Liver (tissue), 3 donors: Measurements from ENCODE around the gene TMEM179.

Source experiments
- ATF3 ChIP-seq: IDR thresholded peaks from 2 replicates; pipeline ENCODE4 v1.6.1; 2016; ENCODE audit warnings: antibody characterized with exemption
- EGR1 ChIP-seq, 2 donors: IDR thresholded peaks; 2 replicates each; pipeline ENCODE4 v1.6.1; 2016 to 2018; ENCODE audit warnings: antibody characterized with exemption in 2 of 2, low read depth in 2 of 2
- GABPA ChIP-seq, 2 donors: IDR thresholded peaks in 1 of 2; conservative IDR thresholded peaks in 1 of 2; 2 replicates each; pipeline ENCODE4 v1.6.1; 2016; ENCODE audit warnings: antibody characterized with exemption in 2 of 2, mild to moderate bottlenecking in 1 of 2, moderate library complexity in 1 of 2
- HNF4A ChIP-seq, 2 donors: conservative IDR thresholded peaks; 2 replicates each; pipeline ENCODE4 v1.6.1; 2016; ENCODE audit warnings: antibody characterized with exemption in 2 of 2, mild to moderate bottlenecking in 2 of 2
- HNF4G ChIP-seq: IDR thresholded peaks from 2 replicates; pipeline ENCODE4 v1.6.1; 2016; ENCODE audit warnings: antibody characterized with exemption
- JUND ChIP-seq, 2 donors: IDR thresholded peaks; 2 replicates each; pipeline ENCODE4 v1.6.1; 2016; ENCODE audit warnings: antibody characterized with exemption in 2 of 2
- NR2F2 ChIP-seq: IDR thresholded peaks from 2 replicates; pipeline ENCODE4 v1.6.1; 2016; ENCODE audit warnings: antibody characterized with exemption
- RAD21 ChIP-seq, 2 donors: IDR thresholded peaks; 2 replicates each; pipeline ENCODE4 v1.6.1; 2016; ENCODE audit warnings: antibody characterized with exemption in 2 of 2, mild to moderate bottlenecking in 2 of 2
- REST ChIP-seq: IDR thresholded peaks from 2 replicates; pipeline ENCODE4 v1.6.1; 2016; ENCODE audit warnings: antibody characterized with exemption, mild to moderate bottlenecking
- SP1 ChIP-seq: IDR thresholded peaks from 2 replicates; pipeline ENCODE4 v1.6.1; 2018; ENCODE audit warnings: antibody characterized with exemption, mild to moderate bottlenecking
- TAF1 ChIP-seq: conservative IDR thresholded peaks from 2 replicates; pipeline ENCODE4 v1.6.1; 2016; ENCODE audit warnings: antibody characterized with exemption, mild to moderate bottlenecking
- YY1 ChIP-seq: IDR thresholded peaks from 2 replicates; pipeline ENCODE4 v1.6.1; 2016; ENCODE audit warnings: antibody characterized with exemption, mild to moderate bottlenecking
- TF ChIP-seq, protein P1 (sequence below): fragments of 150-350 bp; IDR thresholded peaks from 2 replicates; pipeline ENCODE4 v1.5.1; 2017; ENCODE audit warnings: improper control_type of control experiment, low read depth, low read length; ENCODE audit not compliant: missing input control
- TF ChIP-seq, protein P2 (sequence below): IDR thresholded peaks from 2 replicates; pipeline ENCODE4 v1.6.1; 2016; ENCODE audit warnings: antibody characterized with exemption
- donor health status: healthy.
- donor health status: healthy.

DNA sequence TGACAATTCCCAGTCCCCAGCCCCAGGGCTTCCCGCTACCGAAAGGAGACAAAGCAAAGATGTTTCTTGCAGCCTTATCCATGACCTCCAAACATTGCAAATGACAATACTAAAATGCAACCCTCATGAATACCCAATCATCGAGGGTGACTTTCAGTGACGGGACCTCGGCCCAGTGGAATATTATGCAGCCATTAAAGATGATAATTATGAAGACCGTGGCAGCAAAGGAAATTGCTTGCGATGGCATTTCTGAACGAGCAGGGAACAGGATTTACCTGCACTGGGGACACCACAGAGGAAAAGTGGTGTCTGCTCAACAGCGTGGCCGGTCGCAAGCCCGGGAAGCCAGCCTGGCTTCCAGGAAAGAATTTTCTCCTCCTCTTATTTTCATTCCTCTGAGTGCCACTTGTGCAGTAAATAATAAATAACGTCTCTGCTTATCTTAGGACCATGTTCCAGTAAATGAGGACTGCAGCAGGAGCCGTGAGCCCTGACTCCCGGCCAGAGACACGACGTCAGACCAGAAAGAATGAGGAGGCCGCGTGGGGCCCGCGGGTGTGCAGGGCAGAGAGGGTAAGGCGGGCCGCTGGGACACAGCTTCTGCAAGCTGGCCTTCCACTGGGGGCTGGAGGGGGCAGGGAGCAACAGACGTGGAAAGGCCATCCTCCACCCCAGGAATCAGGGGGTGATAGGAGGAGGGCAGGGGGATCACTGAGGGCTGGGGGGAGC, 18.4 kb downstream of the TMEM179 start:
- TF ChIP-seq, protein P1, sequence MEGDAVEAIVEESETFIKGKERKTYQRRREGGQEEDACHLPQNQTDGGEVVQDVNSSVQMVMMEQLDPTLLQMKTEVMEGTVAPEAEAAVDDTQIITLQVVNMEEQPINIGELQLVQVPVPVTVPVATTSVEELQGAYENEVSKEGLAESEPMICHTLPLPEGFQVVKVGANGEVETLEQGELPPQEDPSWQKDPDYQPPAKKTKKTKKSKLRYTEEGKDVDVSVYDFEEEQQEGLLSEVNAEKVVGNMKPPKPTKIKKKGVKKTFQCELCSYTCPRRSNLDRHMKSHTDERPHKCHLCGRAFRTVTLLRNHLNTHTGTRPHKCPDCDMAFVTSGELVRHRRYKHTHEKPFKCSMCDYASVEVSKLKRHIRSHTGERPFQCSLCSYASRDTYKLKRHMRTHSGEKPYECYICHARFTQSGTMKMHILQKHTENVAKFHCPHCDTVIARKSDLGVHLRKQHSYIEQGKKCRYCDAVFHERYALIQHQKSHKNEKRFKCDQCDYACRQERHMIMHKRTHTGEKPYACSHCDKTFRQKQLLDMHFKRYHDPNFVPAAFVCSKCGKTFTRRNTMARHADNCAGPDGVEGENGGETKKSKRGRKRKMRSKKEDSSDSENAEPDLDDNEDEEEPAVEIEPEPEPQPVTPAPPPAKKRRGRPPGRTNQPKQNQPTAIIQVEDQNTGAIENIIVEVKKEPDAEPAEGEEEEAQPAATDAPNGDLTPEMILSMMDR = no peak
- TF ChIP-seq GABPA (IDR thresholded peaks at IDR 0.05 in 1 of 2, conservative IDR thresholded peaks at IDR 0.05 in 1 of 2) = no peak
- TF ChIP-seq REST = no peak
- TF ChIP-seq, protein P2, sequence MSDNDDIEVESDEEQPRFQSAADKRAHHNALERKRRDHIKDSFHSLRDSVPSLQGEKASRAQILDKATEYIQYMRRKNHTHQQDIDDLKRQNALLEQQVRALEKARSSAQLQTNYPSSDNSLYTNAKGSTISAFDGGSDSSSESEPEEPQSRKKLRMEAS = no peak
- no peak for TF ChIP-seq SP1
- TF ChIP-seq HNF4A (conservative IDR thresholded peaks at IDR 0.05) = no peak
- TF ChIP-seq JUND (IDR thresholded peaks at IDR 0.05) = no peak
- no peak for TF ChIP-seq NR2F2
- no peak for TF ChIP-seq EGR1 (IDR thresholded peaks at IDR 0.05; ENCODE audit: low read depth in 2 of 2)
- no peak for TF ChIP-seq TAF1
- no peak for TF ChIP-seq RAD21 (IDR thresholded peaks at IDR 0.05)
- no peak for TF ChIP-seq HNF4G
- no peak for TF ChIP-seq ATF3
- TF ChIP-seq YY1 = no peak
